Limb (tissue), 2 donors: ENCODE results near the gene ARAP2.
"Not testable (repeated sequence)": the region's sequence is repeated elsewhere in the genome, so short reads cannot be mapped to it uniquely, and the experiment has no call there.

Experiments used
- DNase-seq, 2 donors: peaks; one replicate each; pipeline ENCODE4 v3.0.0-alpha.2; 2016; ENCODE audit errors: extremely low spot score in 2 of 2

Gene ARAP2

GRCh38 chr4:36187723-36188333 lies 56.5 kb downstream of the ARAP2 start:
- peak in 1 of 2 donors; percentile 38 for DNase-seq

- no peak for DNase-seq
These were observed 60.5 kb downstream of the ARAP2 start for GRCh38 chr4:36183665-36184393.

GRCh38 chr4:36183232-36183631 lies 61.1 kb downstream of the ARAP2 start:
- DNase-seq = no peak

- DNase-seq = not testable (repeated sequence)
These were observed 62.0 kb downstream of the ARAP2 start for GRCh38 chr4:36182315-36182714.

GRCh38 chr4:36180206-36180605 lies 64.1 kb downstream of the ARAP2 start:
- DNase-seq = no peak

GRCh38 chr4:36178484-36178883 lies 65.8 kb downstream of the ARAP2 start:
- DNase-seq = no peak

- DNase-seq = no peak
These were observed 66.4 kb downstream of the ARAP2 start for GRCh38 chr4:36177946-36178345.

GRCh38 chr4:36174570-36174969 lies 69.7 kb downstream of the ARAP2 start:
- DNase-seq = no peak

- DNase-seq = no peak
These were observed 70.4 kb downstream of the ARAP2 start for GRCh38 chr4:36173905-36174304.

GRCh38 chr4:36172656-36173055 lies 71.7 kb downstream of the ARAP2 start:
- no peak for DNase-seq

GRCh38 chr4:36168127-36168878 lies 76.0 kb downstream of the ARAP2 start:
- DNase-seq = no peak

GRCh38 chr4:36165631-36166005 lies 78.7 kb downstream of the ARAP2 start:
- DNase-seq = no peak

GRCh38 chr4:36164900-36165630 lies 79.2 kb downstream of the ARAP2 start:
- no peak for DNase-seq

GRCh38 chr4:36163198-36163597 lies 81.1 kb downstream of the ARAP2 start:
- no peak for DNase-seq

- no peak for DNase-seq
These were observed 85.1 kb downstream of the ARAP2 start for GRCh38 chr4:36159208-36159607.

- no peak for DNase-seq
These were observed 91.6 kb downstream of the ARAP2 start for GRCh38 chr4:36152735-36153134.

- no peak for DNase-seq
These were observed 101.8 kb downstream of the ARAP2 start for GRCh38 chr4:36142504-36142903.

GRCh38 chr4:36141186-36141585 lies 103.1 kb downstream of the ARAP2 start:
- no peak for DNase-seq

GRCh38 chr4:36140421-36140820 lies 103.9 kb downstream of the ARAP2 start:
- DNase-seq = no peak

- DNase-seq = no peak
These were observed 106.1 kb downstream of the ARAP2 start for GRCh38 chr4:36138220-36138619.

GRCh38 chr4:36137336-36137735 lies 107.0 kb downstream of the ARAP2 start:
- no peak for DNase-seq

- DNase-seq = no peak
These were observed 110.7 kb downstream of the ARAP2 start for GRCh38 chr4:36133658-36134057.
